PC-9 (cell line): ENCODE measurements around the gene ASIC3. TPM values are rescaled to one million over a fixed set of nuclear protein-coding genes. Genes with fewer than 3 reads are reported as not detected.

Source experiments
- BruUV-seq: library from RNA; stranded (reverse); fragments of 400-500 nt; replicated peaks from 2 replicates; lab custom pipeline; 2021; lab: Mats Ljungman, UMichigan
- CTCF ChIA-PET: fragments of 300-600 bp; sonication (Branson Sonifier 250); formaldehyde crosslinking; loops from one replicate; lab custom pipeline; 2022; ENCODE audit warnings: antibody characterized with exemption; lab: Charles Lee
- POLR2A ChIA-PET: fragments of 300-600 bp; sonication (Branson Sonifier 250); formaldehyde crosslinking; loops from one replicate; lab custom pipeline; 2022; ENCODE audit warnings: antibody characterized with exemption; ENCODE audit not compliant: unreplicated experiment; lab: Charles Lee
- DNase-seq, 2 experiments: peaks; one replicate each; pipeline versions ENCODE4 v3.0.0 to v3.0.0-alpha.2; 2015 to 2022; ENCODE audit warnings: mixed read lengths in 1 of 2
- H2AFZ ChIP-seq: fragments of 200-600 bp; sonication (generic); 2 replicates; pipeline ENCODE4 v1.8.1; 2017; ENCODE audit warnings: antibody characterized with exemption
- H3F3A ChIP-seq: fragments of 200-600 bp; sonication (generic); 2 replicates; pipeline ENCODE4 v1.8.1; 2017; ENCODE audit warnings: antibody characterized with exemption, mild to moderate bottlenecking, low read depth; ENCODE audit not compliant: insufficient read depth
- H3K27ac ChIP-seq: fragments of 200-600 bp; sonication (generic); 2 replicates; pipeline ENCODE4 v1.6.1; 2016; ENCODE audit warnings: mixed run types
- H3K27me3 ChIP-seq: fragments of 200-600 bp; sonication (generic); 2 replicates; pipeline ENCODE4 v1.6.1; 2016; ENCODE audit warnings: low read depth, mixed run types; ENCODE audit not compliant: insufficient read depth
- H3K36me3 ChIP-seq: fragments of 200-600 bp; sonication (generic); 2 replicates; pipeline ENCODE4 v1.6.1; 2016; ENCODE audit warnings: low read depth, mixed run types
- H3K4me1 ChIP-seq: fragments of 200-600 bp; sonication (generic); replicated peaks from 2 replicates; pipeline ENCODE4 v1.6.1; 2016; ENCODE audit warnings: mixed run types; ENCODE audit not compliant: insufficient read depth
- H3K4me2 ChIP-seq: fragments of 200-600 bp; sonication (generic); 2 replicates; pipeline ENCODE4 v1.6.1; 2017; ENCODE audit warnings: mixed run types
- H3K4me3 ChIP-seq: fragments of 200-600 bp; sonication (generic); 2 replicates; pipeline ENCODE4 v1.6.1; 2016; ENCODE audit warnings: mixed run types
- H3K79me2 ChIP-seq: fragments of 200-600 bp; sonication (generic); 2 replicates; pipeline ENCODE4 v1.6.1; 2017; ENCODE audit warnings: low read depth, mixed run types
- H3K9me2 ChIP-seq: fragments of 200-600 bp; sonication (generic); 2 replicates; pipeline ENCODE4 v1.8.1; 2017; ENCODE audit warnings: mild to moderate bottlenecking; ENCODE audit not compliant: insufficient read depth
- H3K9me3 ChIP-seq: fragments of 200-600 bp; sonication (generic); 2 replicates; pipeline ENCODE4 v1.8.1; 2016; ENCODE audit warnings: low read depth; ENCODE audit not compliant: insufficient read depth
- H4K20me1 ChIP-seq: fragments of 200-600 bp; sonication (generic); 2 replicates; pipeline ENCODE4 v1.8.1; 2017; ENCODE audit not compliant: insufficient read depth
- EZH2 ChIP-seq: fragments of 200-600 bp; sonication (generic); IDR thresholded peaks from 2 replicates; pipeline ENCODE4 v1.8.0; 2017; ENCODE audit warnings: antibody characterized with exemption, low read depth
- intact Hi-C: fragments of 100-400 bp; cut with micrococcal nuclease; formaldehyde crosslinking; loops from one replicate; pipeline ENCODE4 v1.10.0; 2022; ENCODE audit not compliant: unreplicated experiment
- total RNA-seq: library from RNA; stranded (reverse); gene quantifications from 2 replicates; pipeline ENCODE4 v1.2.3, GENCODE V29; 2021
- TF ChIP-seq, protein P1 (sequence below): fragments of 200-600 bp; sonication (generic); conservative IDR thresholded peaks from 2 replicates; pipeline ENCODE4 v1.6.1; 2017; ENCODE audit warnings: mixed run types, antibody characterized with exemption, mild to moderate bottlenecking, moderate library complexity

ASIC3 gene
- total RNA-seq, 1 experiment from 2014 or later = 10.5 TPM

DNA sequence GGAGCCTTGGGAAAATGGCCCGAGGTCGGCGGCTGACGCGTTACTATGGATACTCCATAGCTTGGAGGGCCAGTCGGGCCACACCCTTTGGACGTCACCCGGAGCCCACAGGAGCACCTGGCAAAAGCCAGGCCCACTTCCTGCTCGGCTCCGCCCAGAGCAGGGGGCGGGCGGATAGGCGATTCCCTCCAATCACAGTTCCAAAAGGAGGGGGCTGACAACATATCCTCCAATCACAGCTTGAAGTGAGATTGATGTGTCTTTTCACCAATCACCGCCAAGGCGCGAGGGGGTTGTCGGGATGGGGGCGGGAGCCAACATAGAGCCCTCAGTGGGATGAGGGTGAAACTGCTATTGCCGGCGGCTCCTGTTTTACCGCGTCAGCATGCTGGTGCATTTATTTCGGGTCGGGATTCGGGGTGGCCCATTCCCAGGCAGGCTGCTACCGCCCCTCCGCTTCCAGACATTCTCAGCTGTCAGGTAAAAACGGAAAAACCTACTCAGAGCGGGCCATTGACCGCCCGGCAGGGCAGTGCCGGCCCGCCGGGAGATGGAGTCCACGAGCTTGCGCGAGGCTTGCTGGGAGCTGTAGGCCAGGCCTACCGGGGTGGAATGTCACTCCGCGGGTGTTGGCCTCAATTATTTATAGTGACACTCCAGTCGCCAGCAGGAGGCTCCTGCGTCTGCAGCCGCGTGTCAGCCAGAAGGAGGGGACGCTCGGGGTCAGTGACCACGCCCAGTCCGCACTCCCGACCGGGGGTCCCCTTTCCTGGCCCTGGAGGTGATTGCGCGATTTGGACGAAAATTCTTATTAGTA, 20.0 kb upstream of the ASIC3 start, which contains the start of gene ABCB8:
Gene ABCB8 (plus strand): TSS at position 320 of the 817 bp plus-strand sequence. CDS start 66 bp downstream, at position 386.
- peak within 1 kb of the TSS; percentile 75 for H3K4me2 ChIP-seq
- ChIA-PET CTCF (interaction anchor here (0.6 to 1.5 kb wide), 7 partner anchors 10 to 127 kb away, joined by 3 to 8 read pairs (median 4); partner anchors contain the start of gene FASTK), POLR2A (interaction anchor here (0.6 to 1.1 kb wide), 13 partner anchors 19 to 1255 kb away, joined by 3 to 21 read pairs (median 4); partner anchors contain the start of genes CDK5 and ZNF467)
- TF ChIP-seq, protein P1, sequence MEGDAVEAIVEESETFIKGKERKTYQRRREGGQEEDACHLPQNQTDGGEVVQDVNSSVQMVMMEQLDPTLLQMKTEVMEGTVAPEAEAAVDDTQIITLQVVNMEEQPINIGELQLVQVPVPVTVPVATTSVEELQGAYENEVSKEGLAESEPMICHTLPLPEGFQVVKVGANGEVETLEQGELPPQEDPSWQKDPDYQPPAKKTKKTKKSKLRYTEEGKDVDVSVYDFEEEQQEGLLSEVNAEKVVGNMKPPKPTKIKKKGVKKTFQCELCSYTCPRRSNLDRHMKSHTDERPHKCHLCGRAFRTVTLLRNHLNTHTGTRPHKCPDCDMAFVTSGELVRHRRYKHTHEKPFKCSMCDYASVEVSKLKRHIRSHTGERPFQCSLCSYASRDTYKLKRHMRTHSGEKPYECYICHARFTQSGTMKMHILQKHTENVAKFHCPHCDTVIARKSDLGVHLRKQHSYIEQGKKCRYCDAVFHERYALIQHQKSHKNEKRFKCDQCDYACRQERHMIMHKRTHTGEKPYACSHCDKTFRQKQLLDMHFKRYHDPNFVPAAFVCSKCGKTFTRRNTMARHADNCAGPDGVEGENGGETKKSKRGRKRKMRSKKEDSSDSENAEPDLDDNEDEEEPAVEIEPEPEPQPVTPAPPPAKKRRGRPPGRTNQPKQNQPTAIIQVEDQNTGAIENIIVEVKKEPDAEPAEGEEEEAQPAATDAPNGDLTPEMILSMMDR = peak; percentile 73; the same call in 1 of the 2 replicates
- TF ChIP-seq EZH2 = no peak
- intact Hi-C loops = loop anchor here (1.0 to 5.0 kb wide), 7 partner anchors 11 to 706 kb away; partner anchors contain the start of genes ACTR3C, AGAP3 and LRRC61
- H3K27me3 ChIP-seq = no peaks in the 10 kb centered on the region
- no TSS peak for BruUV-seq
- H3K27ac ChIP-seq = peak within 1 kb of the TSS; percentile 59
- no peaks in the 10 kb centered on the region for H3K9me3 ChIP-seq
- H3K4me1 ChIP-seq = peaks cover 55% of the 10 kb centered on the region
- peak within 1 kb of the TSS; percentile 79 for H2AFZ ChIP-seq
- H3K4me3 ChIP-seq = peak within 1 kb of the TSS; percentile 59
- DNase-seq = peak; percentile 99 to 100
- H3K9me2 ChIP-seq = no peaks in the 10 kb centered on the region
- peaks cover 21% of the 10 kb centered on the region for H3K79me2 ChIP-seq
- peaks cover 19% of the 10 kb centered on the region; the same call in 1 of the 2 replicates for H3F3A ChIP-seq
- H4K20me1 ChIP-seq = no peaks in the 10 kb centered on the region
- no peaks in the 10 kb centered on the region for H3K36me3 ChIP-seq

DNA sequence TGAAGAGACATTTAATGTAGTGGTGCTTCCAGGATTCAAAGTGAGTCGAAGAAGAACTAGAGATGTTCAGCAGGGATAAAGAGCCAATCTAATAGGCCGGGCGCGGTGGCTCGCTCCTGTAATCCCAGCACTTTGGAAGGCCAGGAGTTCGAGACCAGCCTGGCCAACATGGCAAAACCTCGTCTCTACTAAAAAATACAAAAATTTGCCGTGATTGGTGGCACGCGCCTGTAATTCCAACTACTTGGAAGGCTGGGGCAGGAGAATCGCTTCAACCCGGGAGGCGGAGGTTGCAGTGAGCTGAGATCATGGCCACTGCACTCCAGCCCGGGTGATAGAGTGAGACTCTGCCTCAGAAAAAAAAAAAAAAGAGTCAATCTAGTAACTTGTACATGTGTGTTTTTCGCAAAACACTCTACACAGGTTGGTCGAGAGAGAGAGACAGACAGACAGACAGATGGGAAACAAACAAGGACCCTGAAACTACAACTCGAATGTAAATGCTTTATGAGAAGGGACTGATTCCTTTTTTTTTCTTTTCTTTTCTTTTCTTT, 19.3 kb upstream of the ASIC3 start:
- H3K27ac ChIP-seq = peak overlapping the region; percentile 48
- H3K9me2 ChIP-seq = no peaks in the 10 kb centered on the region
- no peaks in the 10 kb centered on the region for H3K9me3 ChIP-seq
- peak overlapping the region; percentile 75 for H3K4me2 ChIP-seq
- BruUV-seq = TSS peak; percentile 59
- H3F3A ChIP-seq = peaks cover 19% of the 10 kb centered on the region; the same call in 1 of the 2 replicates
- no peaks in the 10 kb centered on the region for H3K27me3 ChIP-seq
- peaks cover 49% of the 10 kb centered on the region for H3K4me1 ChIP-seq
- DNase-seq = no peak
- no peak for TF ChIP-seq EZH2
- TF ChIP-seq, protein P1 = 0 out of 2 replicates have a peak, but pooled peaks have one; percentile 18
- H4K20me1 ChIP-seq = no peaks in the 10 kb centered on the region
- POLR2A ChIA-PET = interaction anchor here (0.6 to 1.1 kb wide), 6 partner anchors 18 to 1255 kb away, joined by 3 to 13 read pairs (median 4); partner anchors contain the start of gene ZNF467
- CTCF ChIA-PET = interaction anchor here (1.3 to 1.5 kb wide), 3 partner anchors 11 to 128 kb away, joined by 3 to 6 read pairs (median 4); no protein-coding TSS in a partner anchor
- H3K36me3 ChIP-seq = no peaks in the 10 kb centered on the region
- H3K4me3 ChIP-seq = peak overlapping the region; percentile 59
- H2AFZ ChIP-seq = peak overlapping the region; percentile 69
- peaks cover 21% of the 10 kb centered on the region for H3K79me2 ChIP-seq
- intact Hi-C loops = loop anchor here (1.0 to 5.0 kb wide), 7 partner anchors 10 to 707 kb away; partner anchors contain the start of genes ACTR3C, AGAP3 and LRRC61

DNA sequence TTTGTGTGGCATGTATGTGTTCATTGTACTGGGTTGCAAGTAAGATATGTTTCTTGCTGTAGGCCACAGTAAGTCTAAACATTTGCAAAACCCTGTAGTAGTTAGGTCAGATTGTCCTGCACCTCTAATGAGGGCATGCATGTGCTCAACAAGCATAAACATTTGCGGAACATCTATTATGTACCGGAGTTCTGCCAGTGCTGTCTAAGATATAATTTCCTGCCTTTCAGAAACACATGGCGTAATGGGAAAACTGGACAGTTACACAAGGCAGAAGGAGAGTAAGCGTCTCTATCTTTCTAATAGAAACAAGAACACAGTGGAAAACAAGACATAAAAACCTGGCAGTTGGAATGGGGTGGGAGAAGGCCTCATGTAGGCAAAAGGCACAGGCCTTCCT, 17.3 kb upstream of the ASIC3 start:
- Histone ChIP-seq H3F3A (peaks cover 7% of the 10 kb centered on the region; the same call in 1 of the 2 replicates), H3K79me2 (peaks cover 21% of the 10 kb centered on the region), H2AFZ (no peak overlapping the region), H3K9me2 (no peaks in the 10 kb centered on the region), H3K27ac (no peak overlapping the region), H3K27me3 (no peaks in the 10 kb centered on the region), H3K4me3 (no peak overlapping the region), H3K4me1 (peaks cover 30% of the 10 kb centered on the region), H3K36me3 (no peaks in the 10 kb centered on the region), H3K9me3 (no peaks in the 10 kb centered on the region), H3K4me2 (no peak overlapping the region), H4K20me1 (no peaks in the 10 kb centered on the region)
- TF ChIP-seq, protein P1 = no peak
- no peak for TF ChIP-seq EZH2
- CTCF ChIA-PET = no interaction called here
- intact Hi-C loops = no loop called here
- POLR2A ChIA-PET = no interaction called here
- no TSS peak for BruUV-seq
- DNase-seq = no peak
